ENCODE data around the gene SLC17A4.

The SLC17A4 gene

GRCh38 chr6:25792016-25792415 is 37.5 kb downstream of the SLC17A4 start:
- no peak for DNase-seq (ENCODE audit: low read depth in 1 of 2, low spot score in 1 of 2)
- TF ChIP-seq JUND (IDR thresholded peaks at IDR 0.05; ENCODE audit: low read depth): no peak
- in situ Hi-C loops (cut with HindIII; ENCODE audit: low pct_unique_long_range_greater_than_20kb, low sequenced_read_pairs): no loop called here

GRCh38 chr6:25793970-25794369 is 39.4 kb downstream of the SLC17A4 start:
- in situ Hi-C loops (cut with HindIII; ENCODE audit: low pct_unique_long_range_greater_than_20kb, low sequenced_read_pairs): no loop called here
- TF ChIP-seq JUND (IDR thresholded peaks at IDR 0.05; ENCODE audit: low read depth): no peak
- no peak for DNase-seq (ENCODE audit: low read depth in 1 of 2, low spot score in 1 of 2)

- DNase-seq (ENCODE audit: low read depth in 1 of 2, low spot score in 1 of 2): no peak
- TF ChIP-seq JUND (IDR thresholded peaks at IDR 0.05; ENCODE audit: low read depth): no peak
- in situ Hi-C loops (cut with HindIII; ENCODE audit: low pct_unique_long_range_greater_than_20kb, low sequenced_read_pairs): no loop called here
Measured at GRCh38 chr6:25794784-25795183, 40.2 kb downstream of the SLC17A4 start.

GRCh38 chr6:25801436-25801835 is 46.9 kb downstream of the SLC17A4 start:
- no peak for DNase-seq (ENCODE audit: low read depth in 1 of 2, low spot score in 1 of 2)
- in situ Hi-C loops (cut with HindIII; ENCODE audit: low pct_unique_long_range_greater_than_20kb, low sequenced_read_pairs): no loop called here
- TF ChIP-seq JUND (IDR thresholded peaks at IDR 0.05; ENCODE audit: low read depth): no peak

GRCh38 chr6:25804804-25805203 is 50.3 kb downstream of the SLC17A4 start:
- DNase-seq (ENCODE audit: low read depth in 1 of 2, low spot score in 1 of 2): no peak
- in situ Hi-C loops (cut with HindIII; ENCODE audit: low pct_unique_long_range_greater_than_20kb, low sequenced_read_pairs): no loop called here
- TF ChIP-seq JUND (IDR thresholded peaks at IDR 0.05; ENCODE audit: low read depth): no peak

GRCh38 chr6:25815194-25815593 is 60.7 kb downstream of the SLC17A4 start:
- in situ Hi-C loops (cut with HindIII; ENCODE audit: low pct_unique_long_range_greater_than_20kb, low sequenced_read_pairs): no loop called here
- TF ChIP-seq JUND (IDR thresholded peaks at IDR 0.05; ENCODE audit: low read depth): no peak
- DNase-seq (ENCODE audit: low read depth in 1 of 2, low spot score in 1 of 2): no peak

- no peak for DNase-seq (ENCODE audit: low read depth in 1 of 2, low spot score in 1 of 2)
- in situ Hi-C loops (cut with HindIII; ENCODE audit: low pct_unique_long_range_greater_than_20kb, low sequenced_read_pairs): no loop called here
- no peak for TF ChIP-seq JUND (IDR thresholded peaks at IDR 0.05; ENCODE audit: low read depth)
Measured at GRCh38 chr6:25816252-25816651, 61.7 kb downstream of the SLC17A4 start.

- in situ Hi-C loops (cut with HindIII; ENCODE audit: low pct_unique_long_range_greater_than_20kb, low sequenced_read_pairs): no loop called here
- no peak for TF ChIP-seq JUND (IDR thresholded peaks at IDR 0.05; ENCODE audit: low read depth)
- DNase-seq (ENCODE audit: low read depth in 1 of 2, low spot score in 1 of 2): no peak
Measured at GRCh38 chr6:25821341-25821740, 66.8 kb downstream of the SLC17A4 start.

GRCh38 chr6:25829375-25829774 is 74.8 kb downstream of the SLC17A4 start:
- no peak for DNase-seq (ENCODE audit: low read depth in 1 of 2, low spot score in 1 of 2)
- no peak for TF ChIP-seq JUND (IDR thresholded peaks at IDR 0.05; ENCODE audit: low read depth)
- in situ Hi-C loops (cut with HindIII; ENCODE audit: low pct_unique_long_range_greater_than_20kb, low sequenced_read_pairs): no loop called here

- in situ Hi-C loops (cut with HindIII; ENCODE audit: low pct_unique_long_range_greater_than_20kb, low sequenced_read_pairs): no loop called here
- no peak for DNase-seq (ENCODE audit: low read depth in 1 of 2, low spot score in 1 of 2)
- TF ChIP-seq JUND (IDR thresholded peaks at IDR 0.05; ENCODE audit: low read depth): no peak
Measured at GRCh38 chr6:25830458-25830857, 75.9 kb downstream of the SLC17A4 start.

Data from T47D (cell line).